Gastrocnemius medialis (tissue), 4 donors: Measurements from ENCODE around the gene XPO4. TPM values are rescaled to one million over a fixed set of nuclear protein-coding genes. Genes with fewer than 3 reads are reported as not detected.
A peak's percentile ranks its signal among the peaks of the same experiment; 100 is the strongest.

Experiments used
- ATAC-seq, 2 donors: fragments of 150-250 bp; one replicate each; pipeline ENCODE4 v1.9.1; 2016
- DNase-seq, 2 donors: peaks; one replicate each; pipeline ENCODE4 v3.0.0-alpha.2; 2019
- H3K27ac ChIP-seq, 4 donors: fragments of 200-600 bp; sonication (generic); 1 replicate in 1 of 4; 2 replicates in 3 of 4; pipeline ENCODE4 v1.5.1; 2016 to 2018; ENCODE audit warnings: mild to moderate bottlenecking in 2 of 4, moderate library complexity in 1 of 4
- H3K27me3 ChIP-seq, 3 donors: fragments of 200-600 bp; sonication (generic) in 2 of 3; 1 replicate in 1 of 3; 2 replicates in 2 of 3; pipeline versions ENCODE4 v1.5.1 to v1.6.0; 2016 to 2019; ENCODE audit warnings: mild to moderate bottlenecking in 1 of 3, moderate library complexity in 1 of 3
- H3K36me3 ChIP-seq, 2 donors: fragments of 200-600 bp; sonication (generic) in 1 of 2; one replicate each; pipeline ENCODE4 v1.5.1; 2017 to 2018
- H3K4me1 ChIP-seq, 2 donors: fragments of 200-600 bp; sonication (generic) in 1 of 2; one replicate each; pipeline ENCODE4 v1.5.1; 2016 to 2017; ENCODE audit warnings: mild to moderate bottlenecking in 2 of 2
- H3K4me3 ChIP-seq, 4 donors: fragments of 200-600 bp; sonication (generic) in 3 of 4; 1 replicate in 1 of 4; 2 replicates in 3 of 4; pipeline ENCODE4 v1.5.1; 2016 to 2019; ENCODE audit warnings: mild to moderate bottlenecking in 2 of 4
- H3K9me3 ChIP-seq, 3 donors: fragments of 200-600 bp; sonication (generic) in 2 of 3; 1 replicate in 1 of 3; 2 replicates in 2 of 3; pipeline ENCODE4 v1.5.1; 2016 to 2019
- POLR2A ChIP-seq, 2 donors: fragments of 450-650 bp; IDR thresholded peaks; one replicate each; pipeline ENCODE4 v1.6.1; 2017; ENCODE audit warnings: antibody characterized with exemption in 2 of 2, mild to moderate bottlenecking in 2 of 2, moderate library complexity in 2 of 2
- in situ Hi-C, 4 donors: fragments of 200-750 bp; cut with MboI; loops; one replicate each; pipeline versions ENCODE4 v1.15.0 to v1.8.0; 2017; ENCODE audit warnings: low sequenced_read_pairs in 4 of 4
- intact Hi-C: fragments of 100-400 bp; cut with DNase I; formaldehyde crosslinking; loops from one replicate; pipeline ENCODE4 v1.15.1; 2023; ENCODE audit warnings: low total_unique reads
- total RNA-seq, 4 donors: library from RNA; depleted of rRNA; stranded (reverse); fragments of >200 nt; gene quantifications; one replicate each; pipeline versions ENCODE4 v1.1.0 to v1.2.3, GENCODE V29; 2016
- TF ChIP-seq, protein P1 (sequence below), 5 experiments: fragments of 450-650 bp in 3 of 5; fragments of 200-600 bp in 2 of 5; sonication (generic) in 2 of 5; IDR thresholded peaks in 4 of 5; conservative IDR thresholded peaks in 1 of 5; 1 replicate in 4 of 5; 2 replicates in 1 of 5; pipeline ENCODE4 v1.5.1; 2016 to 2019; ENCODE audit warnings: antibody characterized with exemption in 5 of 5, mild to moderate bottlenecking in 3 of 5, moderate library complexity in 3 of 5

The XPO4 gene
- total RNA-seq, 4 donors from 2014 or later = 10.0 to 18.7 (median 14.7) TPM

DNA sequence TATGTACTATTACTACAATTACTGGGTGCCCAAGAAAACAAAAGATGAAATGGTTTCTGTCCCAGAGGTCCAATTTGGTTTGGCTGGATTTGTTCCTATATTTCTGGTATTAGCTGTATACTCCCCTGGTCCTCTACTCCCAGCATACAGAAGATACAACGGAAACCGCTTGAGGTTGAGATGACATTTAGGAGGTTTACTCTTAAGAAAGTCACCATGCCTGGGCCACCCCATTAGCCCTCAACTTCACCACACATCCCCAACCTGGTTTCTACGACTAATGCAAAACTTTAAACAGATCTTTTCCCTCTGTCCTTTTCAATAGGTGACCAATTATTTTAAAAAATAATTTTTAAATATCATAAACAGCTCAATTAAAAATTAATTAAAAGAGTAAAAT is 82.8 kb downstream of the XPO4 start:
- Histone ChIP-seq H3K4me1 (peaks cover 55 to 62% of the 10 kb centered on the region in 2 donors), H3K27ac (peak overlapping the region; percentile 87 to 93 (median 88)), H3K9me3 (no peaks in the 10 kb centered on the region), H3K36me3 (no peaks in the 10 kb centered on the region), H3K4me3 (peak overlapping the region in 3 of 4 donors; percentile 1 to 25 (median 21)), H3K27me3 (no peaks in the 10 kb centered on the region)
- no peak for DNase-seq
- intact Hi-C loops (loop anchor here (10.0 kb wide), 2 partner anchors 175 to 245 kb away; partner anchors contain the start of gene LATS2), in situ Hi-C loops (loop anchor here in 1 of 4 donors (10.0 kb wide), 1 partner anchor 325 kb away; no protein-coding TSS in a partner anchor)
- no peak for ATAC-seq
- no peak for TF ChIP-seq POLR2A (IDR thresholded peaks at IDR 0.05)
- TF ChIP-seq, protein P1, sequence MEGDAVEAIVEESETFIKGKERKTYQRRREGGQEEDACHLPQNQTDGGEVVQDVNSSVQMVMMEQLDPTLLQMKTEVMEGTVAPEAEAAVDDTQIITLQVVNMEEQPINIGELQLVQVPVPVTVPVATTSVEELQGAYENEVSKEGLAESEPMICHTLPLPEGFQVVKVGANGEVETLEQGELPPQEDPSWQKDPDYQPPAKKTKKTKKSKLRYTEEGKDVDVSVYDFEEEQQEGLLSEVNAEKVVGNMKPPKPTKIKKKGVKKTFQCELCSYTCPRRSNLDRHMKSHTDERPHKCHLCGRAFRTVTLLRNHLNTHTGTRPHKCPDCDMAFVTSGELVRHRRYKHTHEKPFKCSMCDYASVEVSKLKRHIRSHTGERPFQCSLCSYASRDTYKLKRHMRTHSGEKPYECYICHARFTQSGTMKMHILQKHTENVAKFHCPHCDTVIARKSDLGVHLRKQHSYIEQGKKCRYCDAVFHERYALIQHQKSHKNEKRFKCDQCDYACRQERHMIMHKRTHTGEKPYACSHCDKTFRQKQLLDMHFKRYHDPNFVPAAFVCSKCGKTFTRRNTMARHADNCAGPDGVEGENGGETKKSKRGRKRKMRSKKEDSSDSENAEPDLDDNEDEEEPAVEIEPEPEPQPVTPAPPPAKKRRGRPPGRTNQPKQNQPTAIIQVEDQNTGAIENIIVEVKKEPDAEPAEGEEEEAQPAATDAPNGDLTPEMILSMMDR (IDR thresholded peaks at IDR 0.05 in 4 of 5, conservative IDR thresholded peaks at IDR 0.05 in 1 of 5) = no peak

DNA sequence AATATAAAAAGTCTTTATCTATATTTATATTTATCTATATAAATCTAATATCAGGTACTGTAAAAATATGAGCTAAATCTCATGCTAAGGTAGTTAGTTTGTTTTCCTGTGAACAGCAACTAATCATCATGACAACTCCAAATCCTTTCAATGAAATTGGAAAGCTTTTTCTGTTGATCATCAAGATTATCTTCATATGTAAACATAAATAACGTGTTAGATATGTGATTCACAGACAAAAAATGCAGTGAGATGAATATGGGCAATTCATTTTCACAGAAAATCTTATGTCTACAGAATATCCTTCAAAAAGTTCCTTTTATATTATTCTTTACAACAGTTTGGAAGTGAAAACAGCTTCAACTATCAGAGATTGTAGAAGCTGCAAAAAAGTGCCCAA is 87.1 kb downstream of the XPO4 start:
- H3K9me3 ChIP-seq = no peaks in the 10 kb centered on the region
- DNase-seq (no peak), ATAC-seq (no peak)
- H3K4me1 ChIP-seq = peaks cover 57 to 59% of the 10 kb centered on the region in 2 donors
- H3K27ac ChIP-seq = peak overlapping the region; percentile 87 to 93 (median 88)
- intact Hi-C loops = loop anchor here (10.0 kb wide), 1 partner anchor 179 kb away; no protein-coding TSS in a partner anchor
- in situ Hi-C loops = no loop called here
- H3K4me3 ChIP-seq = no peak overlapping the region
- TF ChIP-seq, protein P1 (IDR thresholded peaks at IDR 0.05 in 4 of 5, conservative IDR thresholded peaks at IDR 0.05 in 1 of 5) = no peak
- TF ChIP-seq POLR2A (IDR thresholded peaks at IDR 0.05) = no peak
- H3K36me3 ChIP-seq = no peaks in the 10 kb centered on the region
- no peaks in the 10 kb centered on the region for H3K27me3 ChIP-seq

DNA sequence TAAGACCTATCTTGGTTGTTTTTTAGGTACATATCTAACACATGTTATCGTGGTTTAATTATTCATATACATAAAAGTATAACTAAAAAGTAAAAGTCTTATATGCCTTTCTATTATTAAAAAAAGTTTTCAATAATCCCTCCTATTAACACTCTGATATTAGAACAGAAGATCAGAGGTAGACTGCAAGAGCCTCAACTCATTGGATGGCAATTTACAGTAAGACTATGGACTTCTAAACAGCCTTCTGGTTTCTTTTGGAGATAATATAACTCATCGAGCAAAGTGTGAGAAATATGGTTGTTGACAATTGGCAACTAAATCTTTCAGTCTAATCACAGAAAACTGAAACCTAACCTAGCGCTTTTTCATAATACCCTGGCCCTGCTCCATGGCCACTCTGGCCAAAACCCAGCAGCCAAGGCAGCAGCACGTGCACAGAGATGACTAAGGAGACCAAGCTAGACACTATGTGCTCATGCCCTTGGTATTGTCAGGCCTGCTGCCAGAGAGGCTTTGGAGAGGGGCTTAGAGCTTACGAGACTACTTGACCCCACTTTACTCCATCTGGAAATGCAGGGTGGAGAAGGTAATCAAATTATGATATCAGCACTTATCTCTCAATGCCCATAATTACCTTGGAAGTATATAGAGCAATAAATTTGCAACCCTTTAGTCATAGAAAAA is 88.2 kb downstream of the XPO4 start:
- peak; percentile 94 to 96 for ATAC-seq

DNA sequence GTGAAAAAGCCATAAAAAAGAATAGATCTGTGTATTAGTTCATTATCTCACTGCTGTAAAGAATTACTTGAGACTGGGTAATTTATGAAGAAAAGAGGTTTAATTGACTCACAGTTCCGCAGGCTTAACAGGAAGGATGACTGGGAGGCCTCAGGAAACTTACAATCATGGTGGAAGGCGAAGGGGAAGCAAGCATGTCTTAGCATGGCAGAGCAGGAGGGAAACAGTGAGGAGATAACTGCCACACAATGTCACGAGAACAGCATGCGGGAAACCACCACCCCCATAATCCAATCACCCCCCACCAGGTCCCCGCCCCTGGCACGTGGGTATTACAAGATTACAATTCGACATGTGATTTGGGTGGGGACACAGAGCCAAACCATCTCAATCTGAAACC is 89.7 kb downstream of the XPO4 start:
- no peak for TF ChIP-seq POLR2A (IDR thresholded peaks at IDR 0.05)
- TF ChIP-seq, protein P1 (IDR thresholded peaks at IDR 0.05 in 4 of 5, conservative IDR thresholded peaks at IDR 0.05 in 1 of 5) = no peak
- ATAC-seq = no peak
- Histone ChIP-seq H3K4me3 (no peak overlapping the region), H3K27ac (peak overlapping the region; percentile 87 to 93 (median 88)), H3K4me1 (peaks cover 45 to 59% of the 10 kb centered on the region in 2 donors), H3K27me3 (no peaks in the 10 kb centered on the region), H3K9me3 (no peaks in the 10 kb centered on the region), H3K36me3 (peaks cover 0 to 16% of the 10 kb centered on the region in 2 donors)
- DNase-seq = peak in 1 of 2 donors; percentile 43
- in situ Hi-C loops (no loop called here), intact Hi-C loops (loop anchor here (5.0 to 10.0 kb wide), 3 partner anchors 41 to 246 kb away; partner anchors contain the start of genes EEF1AKMT1 and IFT88)

More for the DNA sequence above, 88.2 kb downstream of the XPO4 start:
- peak overlapping the region; percentile 87 to 93 (median 88) for H3K27ac ChIP-seq
- H3K27me3 ChIP-seq = no peaks in the 10 kb centered on the region
- peak; percentile 85 to 95 for DNase-seq
- peaks cover 0 to 1% of the 10 kb centered on the region in 2 donors for H3K36me3 ChIP-seq
- in situ Hi-C loops (no loop called here), intact Hi-C loops (loop anchor here (5.0 to 10.0 kb wide), 3 partner anchors 42 to 247 kb away; partner anchors contain the start of genes EEF1AKMT1 and IFT88)
- peaks cover 46 to 63% of the 10 kb centered on the region in 2 donors for H3K4me1 ChIP-seq
- H3K4me3 ChIP-seq = peak overlapping the region in 3 of 4 donors; percentile 12 to 45 (median 29)
- TF ChIP-seq, protein P1 (IDR thresholded peaks at IDR 0.05 in 4 of 5, conservative IDR thresholded peaks at IDR 0.05 in 1 of 5) = no peak
- TF ChIP-seq POLR2A (IDR thresholded peaks at IDR 0.05) = no peak
- H3K9me3 ChIP-seq = no peaks in the 10 kb centered on the region
